ENCODE measurements around the gene MEF2B.
A peak's percentile ranks its signal among the peaks of the same experiment; 100 is the strongest.

DNA sequence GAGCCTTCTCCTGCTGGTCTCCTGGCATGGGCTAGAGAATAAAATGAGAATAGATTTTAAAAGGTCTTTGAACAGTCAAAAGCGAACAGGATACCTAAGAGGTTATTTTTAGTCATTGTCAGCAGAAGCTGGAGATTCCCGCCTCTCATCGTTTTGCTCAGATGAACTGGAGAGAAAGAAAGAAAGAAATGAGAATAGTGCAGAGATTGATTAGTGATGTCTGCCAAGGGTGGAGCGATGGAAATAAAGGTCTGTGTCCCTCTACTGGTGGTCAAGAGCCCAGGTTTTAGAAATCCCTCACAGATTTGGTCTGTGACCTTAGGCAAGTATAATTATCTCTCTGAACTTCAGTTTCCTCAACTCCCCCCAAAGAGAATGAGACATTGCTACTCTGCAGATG lies 47.0 kb upstream of the MEF2B start:
- TF ChIP-seq, protein P1, sequence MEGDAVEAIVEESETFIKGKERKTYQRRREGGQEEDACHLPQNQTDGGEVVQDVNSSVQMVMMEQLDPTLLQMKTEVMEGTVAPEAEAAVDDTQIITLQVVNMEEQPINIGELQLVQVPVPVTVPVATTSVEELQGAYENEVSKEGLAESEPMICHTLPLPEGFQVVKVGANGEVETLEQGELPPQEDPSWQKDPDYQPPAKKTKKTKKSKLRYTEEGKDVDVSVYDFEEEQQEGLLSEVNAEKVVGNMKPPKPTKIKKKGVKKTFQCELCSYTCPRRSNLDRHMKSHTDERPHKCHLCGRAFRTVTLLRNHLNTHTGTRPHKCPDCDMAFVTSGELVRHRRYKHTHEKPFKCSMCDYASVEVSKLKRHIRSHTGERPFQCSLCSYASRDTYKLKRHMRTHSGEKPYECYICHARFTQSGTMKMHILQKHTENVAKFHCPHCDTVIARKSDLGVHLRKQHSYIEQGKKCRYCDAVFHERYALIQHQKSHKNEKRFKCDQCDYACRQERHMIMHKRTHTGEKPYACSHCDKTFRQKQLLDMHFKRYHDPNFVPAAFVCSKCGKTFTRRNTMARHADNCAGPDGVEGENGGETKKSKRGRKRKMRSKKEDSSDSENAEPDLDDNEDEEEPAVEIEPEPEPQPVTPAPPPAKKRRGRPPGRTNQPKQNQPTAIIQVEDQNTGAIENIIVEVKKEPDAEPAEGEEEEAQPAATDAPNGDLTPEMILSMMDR (IDR thresholded peaks at IDR 0.05; ENCODE audit: low read length): 0 out of 2 replicates have a peak, but pooled peaks have one; percentile 13
- TF ChIP-seq EZH2phosphoT487 (IDR thresholded peaks at IDR 0.05; ENCODE audit: low read length): no peak

Data from MM.1S (cell line).